Right atrium auricular region (tissue), 2 donors: ENCODE results near the gene DCTN4. TPM values are rescaled to one million over a fixed set of nuclear protein-coding genes. Genes with fewer than 3 reads are reported as not detected.

Experiments
- DNase-seq: peaks from one replicate; pipeline ENCODE4 v3.0.0-alpha.2; 2019; ENCODE audit warnings: low spot score
- H3K27ac ChIP-seq, 2 donors: fragments of 200-600 bp; sonication (generic); 1 replicate in 1 of 2; 2 replicates in 1 of 2; pipeline ENCODE4 v1.5.1; 2016 to 2019
- H3K27me3 ChIP-seq, 2 donors: fragments of 200-600 bp; sonication (generic); one replicate each; pipeline versions ENCODE4 v1.5.1 to v1.6.0; 2017 to 2019
- H3K36me3 ChIP-seq: fragments of 200-600 bp; sonication (generic); one replicate; pipeline ENCODE4 v1.5.1; 2016
- H3K4me1 ChIP-seq, 2 donors: fragments of 200-600 bp; sonication (generic); one replicate each; pipeline versions ENCODE4 v1.5.1 to v1.6.0; 2017 to 2019
- H3K4me3 ChIP-seq, 2 donors: fragments of 200-600 bp; sonication (generic); 1 replicate in 1 of 2; 2 replicates in 1 of 2; pipeline ENCODE4 v1.5.1; 2017 to 2019; ENCODE audit warnings: mild to moderate bottlenecking in 1 of 2, moderate library complexity in 1 of 2
- H3K9me3 ChIP-seq, 2 donors: fragments of 200-600 bp; sonication (generic); one replicate each; pipeline ENCODE4 v1.5.1; 2019
- CTCF ChIP-seq, 2 donors: fragments of 200-600 bp; sonication (generic); IDR thresholded peaks; one replicate each; pipeline ENCODE4 v1.5.1; 2019; ENCODE audit warnings: antibody characterized with exemption in 2 of 2
- total RNA-seq, 2 donors: library from RNA; depleted of rRNA; stranded (reverse); fragments of >200 nt; gene quantifications; one replicate each; pipeline ENCODE4 v1.1.0, GENCODE V29; 2016

DCTN4 gene
- total RNA-seq, 2 donors from 2014 or later = 34.6 to 40.0 TPM

- no peak for DNase-seq
- no peaks in the 10 kb centered on the region for H3K27me3 ChIP-seq
- no peaks in the 10 kb centered on the region for H3K9me3 ChIP-seq
- H3K36me3 ChIP-seq = peaks cover 18% of the 10 kb centered on the region
- peak overlapping the region; percentile 58 to 62 for H3K4me3 ChIP-seq
- H3K27ac ChIP-seq = peak overlapping the region; percentile 95 to 96
- TF ChIP-seq CTCF (IDR thresholded peaks at IDR 0.05) = no peak
- peaks cover 0 to 33% of the 10 kb centered on the region in 2 donors for H3K4me1 ChIP-seq
Measured at GRCh38 chr5:150758203-150758530, 650 bp downstream of the DCTN4 start.

- H3K27ac ChIP-seq = peak overlapping the region; percentile 8 to 95
- DNase-seq = no peak
- H3K4me1 ChIP-seq = peaks cover 0 to 30% of the 10 kb centered on the region in 2 donors
- H3K27me3 ChIP-seq = no peaks in the 10 kb centered on the region
- no peak overlapping the region for H3K4me3 ChIP-seq
- H3K9me3 ChIP-seq = no peaks in the 10 kb centered on the region
- no peak for TF ChIP-seq CTCF (IDR thresholded peaks at IDR 0.05)
- H3K36me3 ChIP-seq = peaks cover 28% of the 10 kb centered on the region
Measured at GRCh38 chr5:150757087-150757649, 1.6 kb downstream of the DCTN4 start.

GRCh38 chr5:150753863-150754262 lies 5.0 kb downstream of the DCTN4 start:
- Histone ChIP-seq H3K4me3 (no peak overlapping the region), H3K27me3 (no peaks in the 10 kb centered on the region), H3K9me3 (no peaks in the 10 kb centered on the region), H3K36me3 (peaks cover 31% of the 10 kb centered on the region), H3K4me1 (peaks cover 0 to 29% of the 10 kb centered on the region in 2 donors), H3K27ac (no peak overlapping the region)
- DNase-seq = no peak
- TF ChIP-seq CTCF (IDR thresholded peaks at IDR 0.05) = no peak

GRCh38 chr5:150753463-150753862 lies 5.4 kb downstream of the DCTN4 start:
- TF ChIP-seq CTCF (IDR thresholded peaks at IDR 0.05) = no peak
- Histone ChIP-seq H3K27ac (no peak overlapping the region), H3K27me3 (no peaks in the 10 kb centered on the region), H3K4me3 (no peak overlapping the region), H3K4me1 (peaks cover 0 to 29% of the 10 kb centered on the region in 2 donors), H3K9me3 (no peaks in the 10 kb centered on the region), H3K36me3 (peaks cover 31% of the 10 kb centered on the region)
- DNase-seq = no peak

- Histone ChIP-seq H3K4me3 (no peak overlapping the region), H3K27ac (no peak overlapping the region), H3K36me3 (peaks cover 31% of the 10 kb centered on the region), H3K9me3 (no peaks in the 10 kb centered on the region), H3K27me3 (no peaks in the 10 kb centered on the region), H3K4me1 (peaks cover 0 to 15% of the 10 kb centered on the region in 2 donors)
- DNase-seq = no peak
- TF ChIP-seq CTCF (IDR thresholded peaks at IDR 0.05) = no peak
Measured at GRCh38 chr5:150751096-150751891, 7.5 kb downstream of the DCTN4 start.
